SK-N-SH treated with all-trans-retinoic acid at 6 μM for 48 hours (cell line): ENCODE data around the gene MMP28.

Source experiments
- OSR1 ChIP-seq: fragments of 250-450 bp; sonication (Bioruptor Pico); IDR thresholded peaks from 2 replicates; pipeline ENCODE4 v1.8.0; 2022; ENCODE audit warnings: moderate library complexity, mild to moderate bottlenecking, inconsistent platforms
- ZFP3 ChIP-seq: fragments of 250-450 bp; sonication (Bioruptor Pico); IDR thresholded peaks from 2 replicates; pipeline ENCODE4 v1.5.0; 2020; ENCODE audit warnings: mild to moderate bottlenecking, moderate library complexity

DNA sequence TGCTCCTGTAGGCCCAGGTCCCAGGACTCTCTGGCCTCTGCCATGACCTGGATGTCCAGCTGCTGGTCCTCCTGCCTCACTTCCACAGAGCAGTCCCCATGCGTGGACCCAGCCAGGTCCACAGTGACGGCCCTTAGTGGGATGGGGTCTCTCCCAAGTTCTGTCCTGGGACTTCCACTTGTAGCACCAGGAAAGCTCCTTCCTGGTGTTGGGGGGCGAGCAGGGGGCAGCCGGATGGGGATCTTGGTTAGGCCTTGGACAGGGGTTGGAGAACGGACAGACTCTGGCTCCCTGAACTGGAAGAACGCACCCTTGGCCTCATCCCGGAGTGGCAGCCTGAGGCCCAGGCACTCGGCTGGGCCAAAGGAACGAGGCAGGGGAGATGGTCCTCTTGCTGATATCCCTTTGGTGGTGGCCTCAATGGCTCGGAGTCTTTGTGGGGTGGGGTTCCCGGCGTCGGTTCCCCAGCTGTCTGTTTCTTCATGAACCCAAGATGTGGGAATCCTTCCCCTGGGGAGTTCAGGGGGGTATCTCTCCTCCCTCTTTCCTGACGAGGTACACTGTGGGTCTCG is 49.6 kb downstream of the MMP28 start:
- TF ChIP-seq ZFP3 (CRISPR knock-in tag), result no peak
- TF ChIP-seq OSR1, result no peak
